HG03095 (cell line): ENCODE results near the gene RFX2.
"Not testable (repeated sequence)": the region's sequence is repeated elsewhere in the genome, so short reads cannot be mapped to it uniquely, and the experiment has no call there.

ENCODE experiments used
- ATAC-seq: cut with Tn5 transposase; IDR thresholded peaks from one replicate; pipeline ENCODE4 v1.9.1; 2021; ENCODE audit warnings: moderate library complexity; ENCODE audit not compliant: unreplicated experiment

Gene RFX2

DNA sequence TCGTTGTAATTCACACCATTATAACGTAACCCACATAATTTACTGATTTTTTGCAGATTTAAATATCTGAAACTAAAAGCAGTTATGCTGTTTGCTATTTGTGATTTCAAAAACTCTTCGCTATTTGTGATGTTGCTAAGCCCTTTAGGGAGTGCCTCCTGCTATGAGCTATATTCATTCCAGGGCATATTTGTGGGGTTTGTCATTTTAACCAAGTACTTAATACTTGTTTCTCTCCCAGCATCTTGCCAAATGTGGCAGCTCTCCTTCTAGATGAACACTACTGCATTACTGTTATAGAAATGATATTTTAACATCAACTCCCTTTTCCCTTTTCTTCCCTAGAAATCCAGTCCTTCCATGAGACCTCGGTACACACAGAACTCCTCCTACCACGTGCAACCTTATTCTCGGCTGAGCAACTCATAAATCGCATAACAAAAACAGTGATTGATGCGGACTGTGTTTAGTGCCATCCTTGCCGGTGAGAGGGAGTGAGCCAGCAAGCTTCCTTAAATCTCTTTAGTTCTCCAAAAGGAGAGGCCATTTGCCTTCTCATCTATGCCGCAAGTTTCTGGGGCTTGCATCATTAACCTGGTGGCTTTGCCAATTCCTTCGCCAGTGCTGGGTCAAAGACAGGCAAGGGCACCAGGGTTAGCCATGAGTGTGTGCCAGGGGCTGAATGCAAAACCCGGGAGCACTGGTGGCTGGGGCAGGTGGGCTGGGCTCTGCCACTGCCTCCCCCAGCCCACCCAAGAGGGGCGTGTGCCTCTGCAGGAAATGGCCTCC is 33.4 kb downstream of the RFX2 start:
- no peak for ATAC-seq

DNA sequence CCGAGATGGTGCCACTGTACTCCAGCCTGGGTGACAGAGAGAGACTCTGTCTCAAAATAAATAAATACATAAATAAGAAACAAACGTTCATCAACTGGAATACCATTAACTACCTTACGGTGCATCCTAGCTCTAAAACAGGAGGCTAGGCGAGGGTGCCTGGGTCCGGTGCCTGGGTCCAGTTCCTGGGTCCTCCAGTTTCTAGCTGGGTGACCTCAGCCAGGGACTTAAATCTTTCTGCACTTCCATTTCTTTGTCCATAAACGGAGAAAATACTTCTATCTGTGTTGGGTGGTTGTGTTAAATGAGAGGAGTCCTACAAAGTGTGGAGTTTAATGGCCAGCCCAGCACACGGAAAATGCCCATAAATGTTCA is 34.0 kb downstream of the RFX2 start:
- ATAC-seq, result no peak

DNA sequence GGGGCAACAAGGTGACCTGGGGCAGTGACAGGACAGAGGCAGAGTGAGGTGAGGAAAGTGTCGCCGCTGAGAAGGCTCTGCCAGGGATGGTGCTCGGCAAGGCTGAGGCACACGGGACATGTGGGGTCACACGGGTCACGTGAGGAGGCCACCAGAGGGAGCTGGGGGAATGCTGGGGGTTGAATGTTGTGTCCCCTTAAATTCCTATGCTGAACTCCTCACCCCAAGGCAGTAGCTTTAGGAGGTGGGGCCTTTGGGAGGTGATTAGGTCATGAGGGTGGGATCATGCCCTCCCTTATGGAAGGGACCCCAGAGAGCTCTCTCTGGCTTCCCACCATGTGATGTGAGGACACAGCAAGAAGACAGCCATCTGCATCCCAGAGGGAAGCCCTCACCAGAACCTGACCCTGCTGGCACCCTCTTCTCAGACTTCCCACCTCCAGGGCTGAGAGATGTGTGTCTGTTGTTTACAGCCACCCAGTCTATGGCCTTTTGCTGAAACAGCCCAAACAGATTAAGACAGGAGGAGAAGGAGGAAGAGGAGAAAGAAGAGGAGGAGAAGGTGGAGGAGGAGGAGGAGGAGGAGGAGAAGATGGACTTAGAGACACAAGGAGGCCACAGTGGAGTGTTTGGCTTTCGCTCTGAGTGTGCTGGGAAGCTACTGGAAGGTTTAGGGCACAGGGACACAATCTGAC is 35.4 kb downstream of the RFX2 start:
- no peak for ATAC-seq

DNA sequence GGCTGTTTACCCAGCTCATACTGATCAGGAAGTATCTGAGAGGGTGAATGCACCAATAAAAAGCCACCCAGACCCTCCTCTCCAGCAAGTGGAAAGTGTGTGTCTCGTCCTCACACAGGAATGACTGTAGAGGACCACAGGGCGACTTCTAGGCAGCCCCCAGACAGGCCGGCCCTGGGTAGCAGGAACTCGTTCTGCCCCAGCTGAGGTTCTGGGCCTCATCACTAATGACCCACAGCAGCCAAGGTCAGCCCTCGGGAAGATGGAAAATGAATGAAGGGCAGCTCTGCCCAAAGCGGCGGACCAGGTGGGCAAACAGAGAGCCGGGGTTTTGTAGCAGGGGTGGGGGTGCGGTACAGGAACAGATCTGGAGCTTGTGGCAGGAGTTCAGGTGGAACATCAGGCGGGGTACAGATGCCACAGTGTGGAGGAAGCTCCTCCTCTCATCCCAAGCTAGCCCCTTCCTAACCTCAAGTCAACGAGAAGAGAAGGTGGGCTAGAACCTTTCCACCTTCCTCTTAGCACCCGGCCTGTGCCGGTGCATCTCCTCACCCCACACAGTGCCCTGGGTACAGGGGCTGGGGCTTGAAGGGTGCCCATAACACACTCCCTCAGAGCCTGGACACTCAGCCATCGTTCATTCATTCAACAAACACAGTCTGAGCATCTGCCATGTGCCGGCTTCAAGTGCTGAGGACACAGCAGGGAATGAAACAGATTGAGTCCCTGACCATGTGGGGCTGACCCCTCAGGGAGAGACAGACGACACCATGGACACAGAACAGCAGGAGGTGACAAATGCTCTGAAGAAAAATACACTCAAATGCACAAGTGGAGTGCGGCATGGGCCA is 36.2 kb downstream of the RFX2 start:
- ATAC-seq, result no peak

DNA sequence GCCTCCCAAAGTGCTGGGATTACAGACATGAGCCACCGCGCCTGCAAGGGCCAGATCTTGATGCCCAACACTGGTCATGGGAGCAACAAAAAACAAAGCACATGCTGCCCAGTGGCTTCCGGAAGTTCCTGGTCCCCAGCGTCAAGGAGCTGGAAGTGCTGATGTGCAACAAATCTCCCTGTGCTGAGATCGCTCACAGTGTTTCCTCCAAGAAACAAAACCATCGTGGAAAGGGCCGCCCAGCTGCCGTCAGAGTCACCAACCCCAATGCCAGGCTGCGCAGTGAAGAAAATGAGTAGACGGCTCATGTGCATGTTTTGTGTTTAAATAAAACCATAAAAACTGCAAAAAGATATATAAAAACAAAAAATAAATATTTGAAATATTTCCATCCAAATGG is 37.1 kb downstream of the RFX2 start:
- not testable (repeated sequence) for ATAC-seq

DNA sequence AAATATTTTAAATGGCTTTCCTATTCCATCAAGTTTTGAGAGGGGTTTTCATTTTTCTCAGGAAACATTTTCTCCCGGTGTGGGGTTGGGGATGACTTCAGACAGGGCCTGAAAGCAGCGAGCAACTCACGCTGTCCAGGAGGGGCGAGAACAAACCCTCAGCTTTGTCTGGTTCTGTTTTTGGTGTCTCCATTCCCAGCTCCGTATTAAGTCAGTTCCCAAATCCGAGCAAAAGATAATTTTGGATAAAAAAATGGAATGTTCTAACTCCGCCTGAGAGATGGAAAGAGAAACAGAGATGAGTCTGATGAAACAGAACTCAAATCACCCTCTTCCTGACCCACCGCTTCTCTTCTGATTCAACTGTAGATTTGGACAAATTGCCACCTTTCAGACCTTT is 38.4 kb downstream of the RFX2 start:
- no peak for ATAC-seq

DNA sequence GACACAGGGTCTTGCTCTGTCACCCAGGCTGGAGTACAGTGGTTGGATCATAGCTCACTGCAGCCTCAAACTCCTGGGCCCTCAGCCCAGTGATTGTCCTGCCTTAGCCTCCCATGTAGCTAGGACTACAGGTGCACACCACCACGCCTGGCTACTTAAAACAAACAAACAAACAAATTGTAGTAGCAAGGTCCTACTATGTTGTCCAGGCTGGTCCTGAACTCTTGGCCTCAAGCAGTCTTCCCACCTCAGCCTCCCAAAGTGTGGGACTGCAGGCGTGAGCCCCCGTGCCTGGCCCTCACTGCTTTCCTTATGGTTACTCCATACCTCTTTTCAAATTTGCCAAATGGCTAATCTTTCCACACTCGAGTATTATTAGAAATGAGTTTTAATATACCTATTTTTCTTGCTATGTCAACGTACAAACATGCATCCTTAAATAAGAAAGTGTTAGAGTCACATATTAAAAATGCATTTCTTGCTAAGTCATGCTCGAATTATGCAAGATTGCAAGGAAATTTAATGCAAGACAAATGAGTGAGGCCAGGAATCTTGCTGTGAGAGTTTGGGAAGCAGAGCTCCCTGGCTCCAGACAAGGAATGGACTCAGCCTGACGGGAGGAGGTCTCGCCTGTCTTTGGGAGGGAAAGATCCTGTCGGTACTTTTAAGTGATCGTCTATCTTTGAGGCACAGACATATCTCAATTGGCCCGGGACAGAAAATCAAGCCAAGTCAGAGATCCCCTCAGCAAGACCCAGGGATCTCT is 39.4 kb downstream of the RFX2 start:
- no peak for ATAC-seq

DNA sequence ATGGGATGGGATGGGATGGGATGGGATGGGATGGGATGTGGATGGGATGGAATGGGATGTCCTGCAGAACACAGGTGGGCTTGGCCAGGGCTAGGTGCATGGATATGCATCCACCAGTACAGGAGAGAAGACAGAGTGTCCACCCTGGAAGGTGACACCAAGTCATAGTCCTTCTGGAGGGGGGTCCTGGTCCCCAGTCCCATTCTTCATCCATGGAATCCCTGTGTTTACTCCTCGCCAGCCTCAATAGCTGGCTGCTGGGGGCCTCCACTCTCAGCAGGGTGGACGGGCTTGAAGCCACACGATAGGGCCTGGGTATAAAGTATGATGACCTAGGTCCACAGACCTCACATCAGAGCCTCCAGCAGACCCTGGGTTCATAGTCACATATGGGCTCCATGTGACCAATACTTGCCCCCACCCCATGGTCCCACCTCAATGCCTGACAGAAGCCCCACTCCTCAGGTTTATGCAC is 40.1 kb downstream of the RFX2 start:
- ATAC-seq, result no peak

DNA sequence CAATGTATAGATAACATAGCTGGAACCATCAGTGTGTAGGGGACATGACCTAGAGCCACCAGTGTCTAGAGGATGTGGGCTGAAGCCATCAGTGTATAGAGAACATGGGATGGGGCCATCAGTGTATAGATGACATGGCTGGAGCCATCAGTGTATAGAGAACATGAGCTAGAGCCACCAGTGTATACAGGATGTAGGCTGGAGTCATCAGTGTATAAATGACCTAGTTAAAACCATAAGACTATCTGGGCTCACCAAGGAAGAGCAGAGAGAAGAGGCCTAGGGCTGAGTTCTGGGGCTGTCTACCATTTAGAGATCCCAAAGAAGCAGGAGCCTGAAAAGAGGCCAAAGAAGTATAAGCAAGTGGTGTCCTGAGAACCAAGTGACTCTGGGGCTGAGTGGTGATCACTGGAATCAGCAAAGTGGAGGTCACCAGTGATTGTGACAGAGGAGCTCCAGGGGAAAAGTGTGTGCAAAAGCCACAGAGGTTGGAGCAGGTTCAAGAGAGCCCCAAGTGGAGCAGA is 41.0 kb downstream of the RFX2 start:
- ATAC-seq, result no peak

DNA sequence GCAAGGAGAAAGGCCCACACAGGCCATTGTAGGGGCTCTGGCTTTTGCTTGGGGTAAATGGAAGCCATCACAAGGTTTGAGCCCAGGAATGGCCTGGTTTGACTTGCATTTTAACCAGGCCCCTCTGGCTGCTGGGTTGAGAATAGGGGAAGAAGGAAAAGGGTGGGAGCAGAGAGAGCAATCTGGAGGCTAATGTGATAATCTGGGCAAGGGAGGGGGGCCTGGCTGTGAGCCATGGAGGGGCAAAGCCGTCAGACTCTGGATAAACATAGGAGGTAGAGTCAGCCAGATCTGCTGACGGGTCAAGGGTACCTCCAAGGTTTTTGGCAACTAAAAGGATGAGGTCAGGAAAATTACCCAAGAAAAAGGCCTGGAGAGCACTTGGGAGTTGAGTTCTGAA is 41.6 kb downstream of the RFX2 start:
- no peak for ATAC-seq

DNA sequence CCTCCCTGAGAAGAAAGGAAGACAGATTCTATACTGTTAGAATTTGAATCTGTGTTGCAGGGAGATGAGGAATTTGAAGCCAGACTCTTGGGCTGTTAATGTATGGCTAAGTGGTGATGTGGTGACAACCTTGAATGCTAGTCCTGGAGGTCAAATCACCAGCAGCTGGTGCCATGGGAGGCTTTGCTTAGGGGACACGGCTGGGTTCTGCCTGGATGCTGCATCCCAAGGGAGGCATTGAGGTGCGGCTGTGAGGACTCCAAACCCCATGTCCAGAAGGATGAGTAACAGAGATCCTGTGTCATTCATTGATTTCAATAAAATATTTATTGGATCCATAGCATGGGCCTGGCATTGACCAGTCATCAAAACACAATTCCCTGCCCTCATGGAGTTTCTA is 42.3 kb downstream of the RFX2 start:
- no peak for ATAC-seq

DNA sequence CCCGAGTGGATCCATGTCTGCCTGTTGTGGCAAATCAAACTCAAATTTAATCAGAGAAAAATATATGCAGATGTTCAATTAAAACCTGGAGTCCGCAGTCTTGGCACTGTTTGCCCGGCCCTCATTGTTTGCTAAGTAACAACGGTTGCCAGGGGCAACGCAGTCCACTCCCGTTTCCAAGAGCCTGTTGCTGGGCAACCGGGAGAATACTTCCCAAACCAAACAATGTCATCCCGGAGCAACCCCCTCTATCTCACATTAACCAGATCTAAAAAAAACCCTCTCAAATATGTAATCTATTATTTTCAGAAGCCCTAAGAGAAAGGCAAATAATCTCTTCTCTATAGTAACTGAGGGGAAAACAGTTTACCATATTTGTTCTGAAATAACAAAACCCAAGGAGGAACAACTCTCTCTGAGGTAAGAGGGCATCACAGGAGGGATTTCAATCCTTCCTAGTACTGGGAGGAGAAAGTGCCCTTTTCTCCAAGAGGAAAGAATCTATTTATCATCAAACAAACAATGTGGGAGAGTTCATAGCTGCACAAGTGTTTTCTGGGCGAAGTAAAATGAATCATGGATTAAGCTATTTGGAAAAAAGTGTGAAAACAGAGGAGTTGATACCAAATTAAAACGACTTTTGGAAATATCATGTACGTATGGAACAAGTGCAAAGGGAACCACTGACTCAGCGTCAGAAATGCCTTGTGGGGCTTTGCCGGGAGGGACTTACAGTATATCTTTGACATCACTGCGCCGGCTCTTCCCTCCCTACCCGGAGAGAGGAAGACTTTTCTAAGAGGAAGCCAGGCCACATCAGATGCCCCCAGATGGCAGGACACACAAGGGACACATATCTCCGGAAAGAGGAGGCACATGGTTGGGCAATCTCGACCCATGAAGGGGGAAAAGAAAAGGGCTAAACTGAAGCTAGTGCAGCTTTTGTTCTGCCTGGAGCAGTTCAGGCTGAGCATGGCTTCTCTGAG is 43.3 kb downstream of the RFX2 start:
- ATAC-seq, result no peak

DNA sequence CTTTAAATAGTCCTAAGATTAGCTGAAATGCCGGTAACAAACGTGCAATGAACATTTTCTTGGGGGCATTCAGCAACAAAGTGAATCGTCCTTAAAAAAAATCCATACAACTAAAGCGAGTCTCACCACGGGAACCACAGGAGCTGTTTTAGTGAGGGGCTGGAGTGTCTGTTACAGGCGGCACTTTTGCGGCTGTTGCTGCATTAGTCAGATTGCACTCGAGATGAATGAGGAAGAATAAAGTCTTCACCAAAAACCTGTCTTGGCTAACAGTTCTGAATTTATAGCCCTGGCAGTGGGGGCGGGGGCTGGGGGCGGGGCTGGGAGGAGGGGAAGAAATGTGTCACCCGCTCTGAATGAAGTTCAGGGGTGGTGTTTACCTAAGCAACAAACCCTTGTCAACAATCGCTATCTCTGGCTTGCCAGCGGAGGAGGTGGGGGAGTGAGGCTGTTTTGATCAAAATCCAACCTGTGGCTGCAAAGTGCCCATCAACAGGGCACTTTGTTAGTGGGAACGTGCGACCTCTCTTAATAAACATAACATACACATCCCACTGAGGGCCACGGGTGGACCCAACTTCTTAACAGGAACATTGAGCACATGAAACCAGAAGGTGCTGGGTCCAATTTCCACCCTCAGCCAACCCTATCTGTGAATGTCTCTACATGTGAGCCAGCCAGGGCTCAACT is 44.5 kb downstream of the RFX2 start:
- no peak for ATAC-seq

DNA sequence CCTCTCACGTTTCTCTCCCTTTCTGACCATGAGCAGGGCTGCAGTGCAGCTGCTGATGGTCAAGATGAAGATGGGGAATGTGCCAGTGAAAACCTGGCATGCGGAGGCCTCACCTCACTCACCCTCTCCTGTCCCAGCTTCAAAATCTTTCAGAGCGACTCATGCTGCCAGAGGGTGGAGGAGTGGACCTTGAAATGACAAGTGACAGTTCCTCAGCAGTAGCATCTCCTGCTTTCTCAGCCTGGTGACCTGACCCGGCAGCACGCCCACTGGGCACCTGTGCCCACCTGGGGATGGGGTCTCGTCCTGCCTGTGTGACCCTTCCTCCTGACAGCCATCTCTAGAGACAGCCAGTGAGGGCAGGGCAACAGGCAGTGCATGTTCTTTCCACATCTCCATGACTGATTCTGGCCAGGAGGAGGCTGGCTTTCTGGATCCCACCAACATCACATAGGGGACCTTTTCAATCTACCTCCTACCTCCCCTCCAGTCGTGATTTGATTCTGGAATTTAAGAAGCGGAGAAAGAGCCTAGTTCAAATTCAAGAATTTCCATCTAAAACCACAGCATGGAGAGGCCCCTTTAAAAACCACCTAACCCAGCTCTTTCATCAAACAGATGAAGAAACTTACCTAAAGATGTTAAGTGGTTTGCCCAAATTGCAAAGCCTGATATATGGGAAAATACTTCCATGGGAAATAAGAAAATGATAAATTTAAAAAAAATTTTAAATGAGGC is 45.8 kb downstream of the RFX2 start:
- ATAC-seq, result no peak

DNA sequence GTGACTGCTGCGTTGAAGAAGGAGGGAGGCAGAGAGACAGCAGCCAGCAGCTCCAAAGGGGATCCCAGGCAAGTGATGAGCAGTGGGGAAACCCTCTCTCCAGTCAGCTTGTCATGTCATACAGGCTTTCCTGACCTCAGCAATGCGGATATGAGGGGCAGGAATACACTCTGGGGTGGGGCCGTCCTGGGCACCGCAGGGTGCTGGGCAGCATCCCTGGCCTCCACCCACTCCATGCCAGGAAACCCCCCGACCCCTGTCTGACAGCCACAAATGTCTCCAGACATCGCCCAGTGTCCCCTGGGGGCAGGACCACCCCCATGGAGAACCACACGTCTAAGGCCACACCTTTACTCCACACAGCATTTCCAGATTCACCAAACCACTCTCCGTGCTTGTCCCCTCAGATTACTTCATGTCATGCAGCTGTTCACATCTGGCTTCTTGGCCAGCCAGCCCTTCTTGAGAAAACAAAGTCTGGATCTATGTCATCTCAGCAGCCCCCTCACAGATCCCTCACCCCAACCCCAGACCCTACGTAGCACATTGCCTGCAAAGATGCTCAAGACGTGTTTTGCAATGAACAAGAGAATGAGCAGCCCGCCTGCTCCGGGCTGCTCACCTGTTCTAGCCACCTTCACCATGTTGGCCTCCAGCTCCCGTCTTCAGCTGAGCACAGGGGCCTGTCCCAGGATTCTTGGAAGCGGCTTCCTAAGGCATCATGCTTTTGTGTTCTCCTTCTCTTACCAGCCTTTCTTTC is 46.5 kb downstream of the RFX2 start:
- no peak for ATAC-seq

DNA sequence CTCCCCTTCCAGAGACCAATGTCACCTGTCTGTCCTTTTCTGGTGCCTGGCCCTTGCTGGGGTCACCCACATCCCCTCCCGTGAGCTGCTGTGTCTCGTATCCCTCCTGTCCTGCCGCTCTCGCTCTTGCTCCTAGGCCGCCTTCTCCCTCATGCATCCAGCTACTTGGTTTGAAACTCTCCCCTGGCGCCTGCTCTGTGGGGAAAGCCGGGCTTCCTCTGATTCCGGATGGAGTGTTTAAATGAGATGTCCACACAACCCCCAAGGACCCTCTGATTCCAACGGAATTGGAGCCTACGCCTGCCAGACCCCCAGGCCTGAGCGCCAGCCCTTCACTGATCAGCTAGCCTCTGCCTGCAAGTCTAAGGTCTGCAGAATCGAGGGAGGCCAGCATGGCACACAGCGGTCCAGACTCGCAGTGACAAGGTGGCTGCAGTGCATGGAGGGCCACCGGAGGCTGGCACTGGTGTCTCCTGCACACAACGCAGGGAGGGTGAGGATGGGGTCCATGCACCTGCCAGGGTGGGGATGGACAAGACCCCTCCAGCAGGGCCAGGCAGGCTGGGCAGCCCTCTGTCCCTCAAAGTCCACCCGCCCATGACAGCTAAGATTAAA is 47.2 kb downstream of the RFX2 start:
- no peak for ATAC-seq

DNA sequence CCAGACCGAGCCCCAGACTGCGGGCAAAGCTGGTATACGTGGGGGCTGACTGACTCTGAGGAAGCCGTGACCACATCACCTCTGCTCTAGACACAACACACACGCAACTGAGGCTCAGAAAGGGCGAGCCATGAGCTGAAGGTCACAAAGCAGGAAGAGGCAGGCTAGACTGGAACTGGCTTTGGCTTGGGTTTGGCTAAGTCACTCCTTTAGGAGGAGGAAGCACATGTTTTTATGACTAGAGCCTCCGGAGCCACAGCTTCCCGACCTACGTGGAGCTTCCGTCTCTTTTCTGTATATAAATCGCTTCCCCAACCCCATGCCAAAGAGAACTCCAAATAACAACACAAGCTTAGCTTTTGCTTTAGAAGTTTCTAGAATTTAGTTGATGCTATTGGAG is 48.0 kb downstream of the RFX2 start:
- ATAC-seq, result no peak
